Calu3 (cell line): ENCODE measurements around the gene RAPGEF4. TPM values are rescaled to one million over a fixed set of nuclear protein-coding genes. Genes with fewer than 3 reads are reported as not detected.

Experiments
- BruUV-seq: library from RNA; stranded (reverse); fragments of 400-500 nt; replicated peaks from 2 replicates; lab custom pipeline; 2021; lab: Mats Ljungman, UMichigan
- CTCF ChIA-PET: fragments of 300-600 bp; sonication (Branson Sonifier 250); formaldehyde crosslinking; loops from one replicate; lab custom pipeline; 2022; ENCODE audit warnings: antibody characterized with exemption; lab: Charles Lee
- DNase-seq: peaks from one replicate; pipeline ENCODE4 v3.0.0; 2022
- H3K27ac Mint-ChIP-seq: one replicate; pipeline ENCODE4 v1.8.0; 2022; ENCODE audit warnings: mixed read lengths; ENCODE audit not compliant: unreplicated experiment
- H3K27me3 Mint-ChIP-seq: one replicate; pipeline ENCODE4 v1.8.0; 2022; ENCODE audit warnings: mixed read lengths; ENCODE audit not compliant: unreplicated experiment
- H3K36me3 Mint-ChIP-seq: one replicate; pipeline ENCODE4 v1.8.0; 2022; ENCODE audit warnings: mild to moderate bottlenecking, moderate library complexity, mixed read lengths; ENCODE audit not compliant: insufficient read depth, unreplicated experiment
- H3K4me1 Mint-ChIP-seq: one replicate; pipeline ENCODE4 v1.8.0; 2022; ENCODE audit warnings: mild to moderate bottlenecking, low read depth, mixed read lengths; ENCODE audit not compliant: unreplicated experiment
- H3K4me3 Mint-ChIP-seq: one replicate; pipeline ENCODE4 v1.8.0; 2022; ENCODE audit warnings: mild to moderate bottlenecking, low read depth, moderate library complexity, mixed read lengths; ENCODE audit not compliant: unreplicated experiment
- H3K9me3 Mint-ChIP-seq: one replicate; pipeline ENCODE4 v1.8.0; 2022; ENCODE audit warnings: low read depth, mixed read lengths; ENCODE audit not compliant: unreplicated experiment
- CTCF ChIP-seq: fragments of 200-600 bp; IDR thresholded peaks from one replicate; pipeline ENCODE4 v1.8.0; 2022; ENCODE audit warnings: antibody characterized with exemption; ENCODE audit not compliant: unreplicated experiment
- intact Hi-C: fragments of 100-400 bp; cut with micrococcal nuclease; formaldehyde crosslinking; loops from one replicate; pipeline ENCODE4 v1.10.0; 2022; ENCODE audit not compliant: unreplicated experiment
- total RNA-seq: library from RNA; stranded (reverse); gene quantifications from 2 replicates; pipeline ENCODE4 v1.2.3, GENCODE V29; 2022

Gene RAPGEF4
- total RNA-seq, 1 experiment from 2014 or later = 1.8 TPM

- no peak for DNase-seq
- no peaks in the 10 kb centered on the region for H3K4me1 Mint-ChIP-seq
- H3K4me3 Mint-ChIP-seq = no peak overlapping the region
- intact Hi-C loops = no loop called here
- peaks cover 8% of the 10 kb centered on the region for H3K9me3 Mint-ChIP-seq
- no peaks in the 10 kb centered on the region for H3K36me3 Mint-ChIP-seq
- no peak for TF ChIP-seq CTCF
- BruUV-seq = no TSS peak
- H3K27ac Mint-ChIP-seq = no peak overlapping the region
- no peaks in the 10 kb centered on the region for H3K27me3 Mint-ChIP-seq
- CTCF ChIA-PET = no interaction called here
Observed at GRCh38 chr2:172759441-172759840, 23.8 kb downstream of the RAPGEF4 start.

- DNase-seq = no peak
- H3K36me3 Mint-ChIP-seq = no peaks in the 10 kb centered on the region
- H3K4me1 Mint-ChIP-seq = no peaks in the 10 kb centered on the region
- peaks cover 13% of the 10 kb centered on the region for H3K27me3 Mint-ChIP-seq
- H3K9me3 Mint-ChIP-seq = peaks cover 8% of the 10 kb centered on the region
- no peak overlapping the region for H3K4me3 Mint-ChIP-seq
- BruUV-seq = no TSS peak
- TF ChIP-seq CTCF = no peak
- no peak overlapping the region for H3K27ac Mint-ChIP-seq
- intact Hi-C loops = no loop called here
- CTCF ChIA-PET = no interaction called here
Observed at GRCh38 chr2:172761306-172761705, 25.7 kb downstream of the RAPGEF4 start.

GRCh38 chr2:172762574-172762973, 26.9 kb downstream of the RAPGEF4 start:
- H3K27ac Mint-ChIP-seq = no peak overlapping the region
- CTCF ChIA-PET = no interaction called here
- H3K4me3 Mint-ChIP-seq = no peak overlapping the region
- H3K4me1 Mint-ChIP-seq = no peaks in the 10 kb centered on the region
- no TSS peak for BruUV-seq
- H3K27me3 Mint-ChIP-seq = peaks cover 13% of the 10 kb centered on the region
- intact Hi-C loops = no loop called here
- no peak for TF ChIP-seq CTCF
- peaks cover 8% of the 10 kb centered on the region for H3K9me3 Mint-ChIP-seq
- no peak for DNase-seq
- H3K36me3 Mint-ChIP-seq = no peaks in the 10 kb centered on the region

- no peak for DNase-seq
- Mint-ChIP-seq H3K4me1 (no peaks in the 10 kb centered on the region), H3K36me3 (no peaks in the 10 kb centered on the region), H3K27me3 (peaks cover 13% of the 10 kb centered on the region), H3K9me3 (peaks cover 8% of the 10 kb centered on the region), H3K27ac (no peak overlapping the region), H3K4me3 (no peak overlapping the region)
- CTCF ChIA-PET = no interaction called here
- intact Hi-C loops = no loop called here
- no TSS peak for BruUV-seq
- TF ChIP-seq CTCF = no peak
Observed at GRCh38 chr2:172763079-172763478, 27.4 kb downstream of the RAPGEF4 start.
